ENCODE measurements around the gene RAP1GAP2.

RAP1GAP2 gene

GRCh38 chr17:2947996-2948550 is 151.8 kb downstream of the RAP1GAP2 start:
- DNase-seq (ENCODE audit: low read depth): no peak

- no peak for DNase-seq (ENCODE audit: low read depth)
Observed at GRCh38 chr17:2948721-2949468, 152.7 kb downstream of the RAP1GAP2 start.

- DNase-seq (ENCODE audit: low read depth): no peak
Observed at GRCh38 chr17:2949469-2950044, 153.3 kb downstream of the RAP1GAP2 start.

GRCh38 chr17:2950846-2951245 is 154.6 kb downstream of the RAP1GAP2 start:
- DNase-seq (ENCODE audit: low read depth): no peak

GRCh38 chr17:2952174-2952845 is 156.1 kb downstream of the RAP1GAP2 start:
- no peak for DNase-seq (ENCODE audit: low read depth)

GRCh38 chr17:2954898-2955445 is 158.7 kb downstream of the RAP1GAP2 start:
- DNase-seq (ENCODE audit: low read depth): no peak

GRCh38 chr17:2955931-2956582 is 159.8 kb downstream of the RAP1GAP2 start:
- no peak for DNase-seq (ENCODE audit: low read depth)

- no peak for DNase-seq (ENCODE audit: low read depth)
Observed at GRCh38 chr17:2957631-2958286, 161.5 kb downstream of the RAP1GAP2 start.

- DNase-seq (ENCODE audit: low read depth): no peak
Observed at GRCh38 chr17:2958706-2959222, 162.5 kb downstream of the RAP1GAP2 start.

GRCh38 chr17:2959371-2960130 is 163.3 kb downstream of the RAP1GAP2 start:
- no peak for DNase-seq (ENCODE audit: low read depth)

- DNase-seq (ENCODE audit: low read depth): no peak
Observed at GRCh38 chr17:2961446-2961845, 165.2 kb downstream of the RAP1GAP2 start.

GRCh38 chr17:2962236-2962635 is 166.0 kb downstream of the RAP1GAP2 start:
- DNase-seq (ENCODE audit: low read depth): no peak

GRCh38 chr17:2962729-2963128 is 166.5 kb downstream of the RAP1GAP2 start:
- DNase-seq (ENCODE audit: low read depth): no peak

GRCh38 chr17:2963332-2964027 is 167.2 kb downstream of the RAP1GAP2 start:
- DNase-seq (ENCODE audit: low read depth): no peak

- DNase-seq (ENCODE audit: low read depth): no peak
Observed at GRCh38 chr17:2964028-2964356, 167.8 kb downstream of the RAP1GAP2 start.

- no peak for DNase-seq (ENCODE audit: low read depth)
Observed at GRCh38 chr17:2964370-2964769, 168.1 kb downstream of the RAP1GAP2 start.

GRCh38 chr17:2964831-2965230 is 168.6 kb downstream of the RAP1GAP2 start:
- no peak for DNase-seq (ENCODE audit: low read depth)

- no peak for DNase-seq (ENCODE audit: low read depth)
Observed at GRCh38 chr17:2965621-2966595, 169.7 kb downstream of the RAP1GAP2 start.

- no peak for DNase-seq (ENCODE audit: low read depth)
Observed at GRCh38 chr17:2967515-2967914, 171.3 kb downstream of the RAP1GAP2 start.

Data from stimulated activated CD8-positive, alpha-beta memory T cell treated with anti-CD3 and anti-CD28 coated beads, Interleukin-12 subunit alpha, Interleukin-12 subunit beta, amount 100 ng/mL, for 1 hour (primary cell).